Lung microvascular endothelial cell (primary cell): ENCODE measurements around the gene RELL1. TPM values are rescaled to one million over a fixed set of nuclear protein-coding genes. Genes with fewer than 3 reads are reported as not detected.

Source experiments
- DNase-seq, 2 donors: peaks; one replicate each; pipeline versions ENCODE4 v3.0.0 to v3.0.0-alpha.2; 2010; ENCODE audit warnings: low read depth in 2 of 2
- total RNA-seq: library from RNA; depleted of rRNA; stranded (reverse); fragments of >200 nt; gene quantifications from 2 replicates; pipeline ENCODE4 v1.2.1, GENCODE V29; 2014

Gene RELL1
- total RNA-seq, 1 donor from 2014 or later: 129 TPM

GRCh38 chr4:37601531-37601930 lies 84.6 kb downstream of the RELL1 start:
- peak in 1 of 2 donors; percentile 30 for DNase-seq

GRCh38 chr4:37599092-37599790 lies 86.9 kb downstream of the RELL1 start:
- no peak for DNase-seq

GRCh38 chr4:37597034-37597433 lies 89.1 kb downstream of the RELL1 start:
- DNase-seq: no peak

- no peak for DNase-seq
Observed at GRCh38 chr4:37595875-37596680, 90.1 kb downstream of the RELL1 start.

GRCh38 chr4:37594099-37594498 lies 92.1 kb downstream of the RELL1 start:
- no peak for DNase-seq

- DNase-seq: no peak
Observed at GRCh38 chr4:37591349-37591748, 94.8 kb downstream of the RELL1 start.

GRCh38 chr4:37590016-37590415 lies 96.2 kb downstream of the RELL1 start:
- DNase-seq: no peak

- DNase-seq: no peak
Observed at GRCh38 chr4:37588150-37588549, 98.0 kb downstream of the RELL1 start.

- DNase-seq: no peak
Observed at GRCh38 chr4:37586194-37586593, 100.0 kb downstream of the RELL1 start.

- DNase-seq: no peak
Observed at GRCh38 chr4:37584493-37585060, 101.6 kb downstream of the RELL1 start.

- no peak for DNase-seq
Observed at GRCh38 chr4:37584071-37584470, 102.1 kb downstream of the RELL1 start.

- DNase-seq: no peak
Observed at GRCh38 chr4:37573566-37573965, 112.6 kb downstream of the RELL1 start.

- DNase-seq: no peak
Observed at GRCh38 chr4:37568489-37568888, 117.7 kb downstream of the RELL1 start.

GRCh38 chr4:37567836-37568235 lies 118.3 kb downstream of the RELL1 start:
- no peak for DNase-seq

- DNase-seq: peak in 1 of 2 donors; percentile 37
Observed at GRCh38 chr4:37562592-37562991, 123.6 kb downstream of the RELL1 start.

GRCh38 chr4:37561803-37562207 lies 124.4 kb downstream of the RELL1 start:
- peak; percentile 37 to 87 for DNase-seq

- DNase-seq: no peak
Observed at GRCh38 chr4:37561196-37561802, 124.9 kb downstream of the RELL1 start.

Other genes starting within 250 kb of the RELL1 start
- gene PGM2, start 140.3 kb upstream of the RELL1 start, total RNA-seq: 21.8 and 22.2 TPM in 2 replicates
- gene TBC1D1, start 204.7 kb upstream of the RELL1 start, total RNA-seq: 85.0 and 107 TPM in 2 replicates